Inferior parietal cortex (tissue), 1 donor: ENCODE results near the gene RCL1.
A peak's percentile ranks its signal among the peaks of the same experiment; 100 is the strongest.
"Not testable (repeated sequence)": the region's sequence is repeated elsewhere in the genome, so short reads cannot be mapped to it uniquely, and the experiment has no call there.

Source experiments
- DNase-seq: peaks from one replicate; pipeline ENCODE4 v3.0.0-alpha.2; 2016; ENCODE audit errors: extremely low spot score

The RCL1 gene, protein sequence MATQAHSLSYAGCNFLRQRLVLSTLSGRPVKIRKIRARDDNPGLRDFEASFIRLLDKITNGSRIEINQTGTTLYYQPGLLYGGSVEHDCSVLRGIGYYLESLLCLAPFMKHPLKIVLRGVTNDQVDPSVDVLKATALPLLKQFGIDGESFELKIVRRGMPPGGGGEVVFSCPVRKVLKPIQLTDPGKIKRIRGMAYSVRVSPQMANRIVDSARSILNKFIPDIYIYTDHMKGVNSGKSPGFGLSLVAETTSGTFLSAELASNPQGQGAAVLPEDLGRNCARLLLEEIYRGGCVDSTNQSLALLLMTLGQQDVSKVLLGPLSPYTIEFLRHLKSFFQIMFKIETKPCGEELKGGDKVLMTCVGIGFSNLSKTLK

DNA sequence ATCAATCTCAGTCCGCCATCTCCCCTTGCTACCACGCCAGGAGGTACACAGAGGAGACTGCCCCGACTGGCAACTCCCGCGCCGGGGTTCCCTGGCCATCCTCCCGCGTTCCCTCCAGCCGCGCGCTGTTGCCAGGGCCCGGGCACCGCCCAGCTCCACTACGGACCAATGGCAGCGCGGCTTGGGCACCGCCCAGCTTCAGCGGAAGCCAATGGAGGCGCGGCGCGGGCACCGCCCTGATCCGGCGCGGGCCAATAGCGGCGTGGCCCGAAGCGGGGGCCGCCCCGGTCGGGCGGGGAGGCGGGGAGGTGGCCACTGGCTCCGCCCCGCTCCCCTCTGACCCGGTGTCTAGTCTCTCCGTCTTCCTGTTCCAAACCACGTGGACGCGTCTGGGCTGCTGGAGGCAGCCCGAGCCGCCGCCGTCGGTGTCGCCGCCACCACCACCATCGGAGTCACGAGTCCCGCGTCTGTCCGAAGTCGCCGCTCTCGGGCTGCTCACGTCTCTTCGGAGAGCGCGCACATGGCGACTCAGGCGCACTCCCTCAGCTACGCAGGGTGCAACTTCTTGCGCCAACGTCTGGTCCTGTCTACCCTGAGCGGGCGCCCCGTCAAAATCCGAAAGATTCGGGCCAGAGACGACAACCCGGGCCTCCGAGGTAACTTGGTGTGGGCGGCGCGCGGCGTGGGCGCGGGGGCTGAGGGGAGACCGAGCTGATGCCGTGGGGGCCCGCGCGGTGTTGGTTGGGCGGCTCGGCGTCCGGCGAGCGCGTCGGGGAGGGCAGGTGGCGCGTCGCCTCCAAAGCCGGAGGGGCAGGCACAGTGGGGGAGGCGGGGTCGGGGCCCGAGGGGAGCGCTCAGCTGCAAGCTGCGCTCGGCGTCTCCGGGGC lies at the start of gene RCL1:
TSS of gene RCL1 (plus strand) at position 373 of the 887 bp plus-strand sequence. CDS start at position 521, 148 bp downstream.
- peak; percentile 94 for DNase-seq

DNA sequence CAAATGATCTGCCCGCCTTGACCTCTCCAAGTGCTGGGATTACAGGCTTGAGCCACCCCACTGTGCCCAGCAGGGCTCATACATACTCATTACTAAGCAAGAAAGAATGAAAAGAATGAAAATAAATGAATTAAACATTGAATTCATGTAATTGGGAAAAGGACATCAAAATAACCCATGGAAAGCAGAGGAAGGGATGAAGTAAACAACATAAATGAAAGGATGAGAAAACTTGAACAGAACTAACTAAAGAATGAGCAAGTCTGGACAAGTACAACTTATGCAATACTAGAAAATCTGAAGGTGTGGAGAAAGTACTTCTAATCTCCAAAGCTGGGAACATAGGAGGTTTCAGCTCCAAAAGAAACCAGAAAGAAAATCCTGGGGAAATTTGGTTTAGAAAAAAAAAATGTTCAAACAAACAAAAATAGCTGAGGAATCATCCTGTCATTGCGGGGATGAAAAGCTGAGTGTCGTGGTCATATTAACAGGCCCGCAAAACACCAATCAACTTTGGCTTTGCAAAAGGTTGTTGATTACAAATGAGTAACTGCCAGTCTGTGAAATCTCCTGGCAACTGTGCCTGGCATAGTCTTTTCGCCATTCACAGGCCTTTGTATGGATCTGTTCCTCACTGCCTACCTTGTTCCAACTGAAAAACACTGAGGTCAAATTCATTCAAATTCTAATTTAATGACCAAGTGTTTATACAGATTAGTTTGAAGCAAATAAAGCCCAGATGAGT lies 49.4 kb upstream of the RCL1 start:
- DNase-seq = no peak

DNA sequence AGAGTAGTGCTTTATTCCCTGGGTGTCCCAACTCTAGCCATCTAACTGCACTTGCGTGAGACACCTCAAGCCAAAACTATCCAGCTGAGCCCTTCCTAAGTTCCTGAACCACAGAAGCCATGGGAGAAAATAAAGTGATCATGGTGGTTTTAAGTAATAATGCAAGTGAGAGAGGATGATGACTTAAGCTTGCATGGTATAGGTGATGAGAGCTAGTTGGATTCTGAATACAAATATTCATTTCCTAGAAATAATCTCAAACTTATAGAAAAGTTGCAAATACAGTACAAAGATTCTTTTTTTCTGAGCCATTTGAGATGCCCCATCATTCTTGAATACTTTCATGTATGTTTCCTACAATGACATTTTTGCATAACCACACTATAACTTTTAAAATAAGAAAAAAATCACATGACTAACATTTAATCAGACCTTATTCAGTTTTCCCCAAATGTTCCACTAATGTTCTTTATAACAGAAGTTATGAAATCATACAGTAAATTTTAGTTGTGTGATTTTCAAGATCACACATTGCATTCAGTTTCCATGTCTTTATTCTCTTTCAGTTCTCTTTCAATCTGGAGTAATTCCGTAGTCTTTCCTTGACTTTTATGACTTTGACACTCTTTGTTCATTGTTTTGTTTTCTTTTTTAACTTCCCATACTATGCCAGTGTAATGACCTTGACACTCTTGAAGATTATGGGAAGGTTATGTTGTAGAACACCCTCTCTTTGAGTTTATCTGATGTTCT lies 46.3 kb upstream of the RCL1 start:
- DNase-seq = no peak

DNA sequence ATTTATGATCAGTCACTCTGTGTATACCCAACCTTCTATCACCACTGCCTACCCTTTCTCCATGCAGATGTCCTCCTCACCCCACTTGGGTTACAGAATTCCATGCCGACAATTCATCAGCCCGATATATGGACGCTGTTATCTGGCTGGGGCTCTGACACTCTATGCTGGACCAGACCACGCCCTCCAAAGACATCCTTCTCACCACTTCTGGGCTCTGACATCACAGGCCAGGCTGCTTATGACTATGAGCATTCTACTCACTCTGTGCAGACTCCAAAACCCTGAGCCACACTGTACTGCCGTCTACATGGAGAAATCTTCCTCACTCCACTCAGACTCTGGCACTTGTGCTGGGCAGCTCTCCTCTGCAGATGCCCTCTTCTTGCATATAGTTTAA lies 44.1 kb upstream of the RCL1 start:
- no peak for DNase-seq

DNA sequence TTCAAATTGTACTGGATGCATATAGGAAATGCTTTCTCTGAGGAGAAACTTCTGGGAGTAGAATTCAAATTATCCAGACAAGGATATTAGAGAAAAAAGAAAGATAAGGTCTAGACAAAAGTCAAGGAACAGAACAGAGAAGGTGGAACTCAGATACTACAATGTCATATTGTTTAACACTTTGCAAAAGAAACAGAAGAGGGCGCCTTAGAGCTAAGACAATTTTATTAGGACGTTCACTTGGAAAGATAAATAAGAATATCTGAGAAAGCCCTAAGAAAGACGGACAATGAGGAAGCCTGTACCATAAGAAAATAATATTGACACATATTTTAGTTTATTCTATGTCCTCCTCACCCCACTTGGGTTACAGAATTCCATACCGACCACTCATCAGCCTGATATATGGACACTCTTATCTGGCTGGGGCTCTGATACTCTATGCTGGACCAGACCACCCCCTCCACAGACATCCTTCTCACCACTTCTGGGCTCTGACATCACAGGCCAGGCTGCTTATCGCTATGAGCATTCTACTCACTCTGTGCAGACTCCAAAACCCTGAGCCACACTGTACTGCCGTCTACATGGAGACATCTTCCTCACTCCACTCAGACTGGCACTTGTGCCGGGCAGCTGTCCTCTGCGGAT lies 42.6 kb upstream of the RCL1 start:
- peak; percentile 79 for DNase-seq

DNA sequence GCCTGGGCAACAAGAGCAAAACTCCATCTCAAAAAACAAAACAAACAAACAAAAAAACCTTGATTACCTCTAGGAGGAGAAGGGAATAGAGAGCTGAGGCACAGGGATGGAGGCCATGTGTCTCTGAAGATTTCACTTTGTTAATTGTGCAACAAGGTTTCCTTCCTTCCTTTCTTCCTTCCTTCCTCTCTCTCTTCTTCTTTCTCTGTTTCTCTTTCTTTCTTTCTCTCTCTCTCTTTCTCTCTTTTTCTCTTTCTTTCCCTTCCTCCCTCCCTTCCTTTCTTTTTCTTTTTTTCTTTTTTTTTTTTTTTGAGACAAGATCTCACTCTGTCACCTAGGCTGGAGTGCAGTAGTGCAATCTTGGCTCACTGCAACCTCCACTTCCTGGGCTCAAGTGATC lies 38.2 kb upstream of the RCL1 start:
- DNase-seq = not testable (repeated sequence)

DNA sequence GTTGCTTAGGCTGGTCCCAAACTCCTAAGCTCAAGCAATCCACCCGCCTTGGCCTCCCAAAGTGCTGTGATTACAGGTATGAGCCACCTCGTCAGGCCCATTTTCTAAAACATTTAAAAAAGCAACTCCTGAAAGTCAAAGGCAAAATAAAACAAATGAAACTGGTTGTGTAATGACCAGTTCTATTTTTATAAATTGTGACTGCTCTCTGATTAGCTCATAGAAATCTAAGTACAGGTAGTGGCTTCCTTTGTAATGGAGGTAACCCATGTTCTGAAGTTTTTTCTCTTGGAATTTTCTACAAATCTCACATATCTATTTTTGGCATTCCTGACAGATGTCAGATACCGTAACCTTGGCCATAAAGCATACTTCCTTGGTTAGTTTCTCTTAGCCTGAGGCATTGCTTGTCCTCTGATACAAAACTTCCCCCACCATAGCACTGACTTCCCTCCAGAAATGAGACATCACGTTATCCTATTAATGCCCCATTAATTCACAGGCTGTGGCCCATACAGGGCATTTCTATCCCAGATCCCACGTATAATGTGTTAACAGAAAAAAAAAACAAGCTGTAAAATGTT lies 37.6 kb upstream of the RCL1 start:
- DNase-seq = no peak

DNA sequence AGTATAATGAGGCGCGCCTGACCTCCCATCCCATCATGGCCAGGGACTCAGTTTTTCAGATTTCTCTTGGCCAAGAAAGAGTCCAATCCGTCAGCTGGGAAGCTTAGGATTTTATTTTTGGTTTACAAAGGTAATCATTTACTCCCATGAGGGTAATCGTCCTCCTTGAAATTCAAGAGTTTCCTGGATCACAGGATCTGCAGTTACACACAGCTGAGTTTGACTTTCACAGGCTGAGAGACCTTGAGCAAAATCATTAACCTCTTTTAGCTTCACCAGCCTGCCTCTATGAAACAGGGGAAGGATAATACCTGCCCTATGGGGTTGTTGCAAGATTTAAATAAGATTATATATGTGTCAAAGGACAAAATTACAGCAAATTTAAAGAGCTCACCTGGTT lies 36.3 kb upstream of the RCL1 start:
- DNase-seq = no peak

DNA sequence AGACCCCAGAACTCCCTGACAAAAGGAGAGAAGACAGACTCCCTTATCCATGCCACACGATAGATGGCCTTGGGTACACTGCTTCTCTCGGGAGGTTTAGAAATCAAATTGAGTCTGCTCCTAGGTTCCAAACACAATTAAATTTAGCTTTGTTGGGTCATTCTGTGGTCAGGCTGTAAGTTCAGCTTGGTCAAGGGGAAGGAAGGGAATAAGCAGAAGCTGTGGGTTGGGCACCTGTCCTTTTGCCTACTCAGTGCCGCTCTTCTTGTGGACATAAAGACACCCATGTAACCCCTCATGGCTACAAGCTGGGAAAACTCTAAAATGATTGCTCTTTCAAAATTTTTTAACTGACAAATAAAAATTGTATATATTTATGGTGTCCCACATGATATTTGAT lies 32.6 kb upstream of the RCL1 start:
- DNase-seq = no peak

DNA sequence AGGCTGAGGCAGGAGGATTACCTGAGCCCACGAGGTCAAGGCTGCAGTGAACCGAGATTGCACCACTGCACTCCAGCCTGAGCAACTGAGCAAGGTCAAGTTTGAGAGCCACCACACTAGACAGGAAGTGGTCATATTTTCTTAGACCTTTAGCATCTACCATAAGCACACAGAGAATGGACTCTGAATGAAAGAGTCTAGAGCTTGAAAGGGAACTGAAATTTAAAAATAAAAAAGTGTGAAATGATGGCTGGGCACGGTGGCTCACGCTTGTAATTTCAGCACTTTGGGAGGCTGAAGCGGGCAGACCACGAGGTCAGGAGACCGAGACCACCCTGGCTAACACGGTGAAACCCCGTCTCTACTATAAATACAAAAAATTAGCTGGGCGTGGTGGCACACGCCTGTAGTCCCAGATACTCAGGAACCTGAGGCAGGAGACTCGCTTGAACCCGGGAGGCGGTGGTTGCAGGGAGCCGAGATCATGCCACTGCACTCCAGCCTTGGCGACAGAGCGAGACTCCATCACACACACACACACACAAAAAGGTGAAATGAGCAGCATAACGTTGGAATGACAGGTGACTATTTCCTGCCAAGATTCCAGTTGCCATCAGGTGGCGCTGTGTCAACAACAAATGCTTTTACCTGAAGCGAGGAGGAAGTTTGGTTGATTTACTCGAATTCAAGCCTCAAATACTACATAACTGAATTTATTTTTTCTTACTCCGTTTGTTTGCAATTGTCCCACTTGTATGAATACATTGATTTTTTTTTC lies 30.4 kb upstream of the RCL1 start:
- peak; percentile 87 for DNase-seq

DNA sequence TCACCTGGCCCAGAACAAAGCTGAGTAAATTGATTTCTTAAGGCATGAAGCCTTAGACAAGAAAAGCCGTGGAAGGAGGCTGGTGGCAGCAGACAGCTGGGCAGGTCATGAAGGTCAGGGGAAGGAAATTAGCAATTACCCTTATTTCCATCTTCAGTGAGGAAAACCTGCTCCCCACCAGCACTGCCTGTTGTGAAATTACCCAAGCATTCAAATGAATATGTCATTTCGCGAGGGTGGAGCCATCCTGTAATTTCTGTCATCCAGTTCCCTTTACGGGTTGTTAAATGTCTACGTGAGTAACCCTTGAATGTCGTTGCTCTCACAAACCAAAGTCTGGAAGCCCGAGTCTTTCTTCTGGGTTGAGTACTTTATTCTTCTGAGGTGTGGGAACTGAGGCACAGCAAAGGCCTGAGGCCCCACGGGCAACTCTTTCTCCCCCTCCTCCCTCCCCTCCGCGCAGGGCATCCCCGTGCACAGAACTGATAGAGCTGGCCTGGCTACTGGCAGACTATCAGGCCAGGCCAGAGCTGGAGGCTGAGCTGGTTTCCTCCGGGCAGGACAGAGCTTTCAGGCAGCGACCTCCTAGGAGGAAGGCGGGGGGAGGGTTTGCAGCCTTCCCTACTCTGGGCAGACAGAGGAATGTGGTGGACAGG lies 29.7 kb upstream of the RCL1 start:
- no peak for DNase-seq

DNA sequence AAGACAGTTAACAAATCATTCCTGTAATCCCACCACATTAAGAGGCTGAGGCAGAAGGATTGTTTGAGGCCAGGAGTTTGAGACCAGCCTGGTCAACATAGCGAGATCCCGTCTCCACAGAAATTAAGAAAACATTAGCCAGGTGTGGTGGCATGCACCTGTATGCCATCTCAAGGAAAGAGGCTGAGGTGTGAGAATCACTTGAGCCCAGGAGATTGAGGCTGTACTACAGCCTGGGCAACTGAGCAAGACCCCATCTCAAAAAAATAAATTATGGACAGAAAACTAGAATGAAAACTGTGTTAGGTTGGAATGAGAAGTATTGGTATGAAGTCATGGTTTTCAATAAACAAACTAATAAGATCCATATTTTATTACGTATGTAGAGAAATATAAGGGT lies 28.7 kb upstream of the RCL1 start:
- DNase-seq = no peak

DNA sequence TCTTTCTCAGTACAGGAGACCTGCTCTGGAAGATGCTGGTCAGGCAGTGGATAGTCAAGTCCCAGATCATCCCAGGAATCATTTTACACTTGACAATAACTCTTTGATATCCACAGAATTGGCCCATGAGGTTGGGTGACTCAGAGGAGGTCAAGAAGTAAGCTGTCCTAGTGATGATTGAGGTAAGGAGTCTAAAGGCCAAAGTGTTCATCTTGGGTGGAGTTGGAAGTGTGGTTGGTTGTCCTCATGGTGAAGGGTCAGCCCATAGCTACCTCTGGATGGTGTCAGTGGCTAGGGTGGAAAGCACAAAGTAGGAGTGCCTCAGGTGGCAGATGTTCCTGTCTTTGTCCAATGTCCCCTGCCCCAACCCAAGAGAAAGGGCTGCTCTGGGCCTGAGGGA lies 24.1 kb upstream of the RCL1 start:
- DNase-seq = no peak

DNA sequence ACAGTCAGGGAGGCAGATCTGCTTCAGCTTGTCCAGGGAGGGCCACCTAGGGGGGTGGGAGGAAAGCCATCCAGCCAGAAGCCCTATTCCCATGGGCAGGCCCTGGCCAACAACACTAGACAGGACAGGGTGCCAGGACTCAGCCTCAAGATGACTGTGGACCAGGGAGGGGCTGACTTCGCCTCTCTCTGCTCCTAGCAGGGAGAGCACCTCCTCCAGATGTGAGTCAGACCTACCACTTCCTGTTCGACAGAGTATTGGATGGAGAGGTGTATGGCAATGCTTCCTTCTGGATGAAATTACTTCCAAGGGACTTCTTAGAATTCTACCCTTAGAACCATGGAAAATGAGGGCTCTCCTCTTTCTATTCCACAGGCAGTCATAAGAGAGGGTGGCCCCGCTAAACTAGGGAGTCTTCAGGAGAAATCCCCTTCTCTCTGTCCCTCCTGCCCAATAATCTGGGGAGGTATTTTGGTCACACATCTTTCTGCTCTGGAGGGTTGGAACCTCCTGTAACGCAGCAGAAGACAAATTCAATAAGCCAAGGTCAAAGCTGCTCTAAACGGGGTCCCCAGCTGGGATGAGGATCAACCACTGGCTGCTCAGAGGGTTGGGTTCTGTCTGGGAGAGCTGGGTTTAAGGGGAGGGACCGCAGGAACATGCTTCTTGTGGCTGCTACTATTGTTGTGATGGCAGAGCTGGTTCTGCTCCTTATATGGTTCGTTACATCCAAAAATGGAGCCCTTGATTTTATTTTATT lies 23.2 kb upstream of the RCL1 start:
- no peak for DNase-seq

DNA sequence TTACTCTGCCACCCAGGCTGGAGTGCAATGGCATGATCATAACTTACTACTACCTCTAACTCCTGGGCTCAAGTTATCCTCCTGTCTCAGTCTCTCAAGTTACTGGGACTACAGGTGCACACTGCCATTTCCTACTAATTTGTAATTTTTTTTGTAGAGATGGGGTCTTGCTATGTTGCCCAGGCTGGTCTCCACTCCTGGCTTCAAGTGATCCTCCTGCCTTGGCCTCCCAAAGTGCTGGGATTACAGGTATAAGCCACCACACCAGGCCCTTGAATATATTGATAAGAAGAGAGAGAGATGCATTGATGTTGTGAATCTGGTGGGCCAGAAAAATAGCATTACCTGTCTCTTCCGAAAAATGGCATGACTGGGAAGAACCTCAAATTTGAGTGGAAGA lies 21.0 kb upstream of the RCL1 start:
- no peak for DNase-seq

DNA sequence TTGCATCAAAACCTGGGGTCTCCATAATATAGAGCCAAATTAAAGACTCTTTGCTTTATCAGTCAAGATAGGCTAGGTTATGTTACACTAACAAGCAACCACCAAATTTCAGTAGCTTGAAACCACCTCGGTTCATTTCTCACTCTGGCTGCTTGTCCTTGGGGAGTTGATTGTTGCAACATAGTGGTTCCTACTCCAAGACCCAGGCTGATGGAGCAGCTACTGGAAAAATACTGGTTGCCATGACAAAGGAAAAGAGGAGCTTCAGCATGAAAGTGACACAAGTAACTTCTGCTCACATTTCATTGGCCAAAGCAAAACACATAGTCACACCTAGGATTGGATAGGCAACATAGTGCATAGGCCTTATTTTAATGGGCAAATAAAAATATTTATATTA lies 18.5 kb upstream of the RCL1 start:
- DNase-seq = no peak

DNA sequence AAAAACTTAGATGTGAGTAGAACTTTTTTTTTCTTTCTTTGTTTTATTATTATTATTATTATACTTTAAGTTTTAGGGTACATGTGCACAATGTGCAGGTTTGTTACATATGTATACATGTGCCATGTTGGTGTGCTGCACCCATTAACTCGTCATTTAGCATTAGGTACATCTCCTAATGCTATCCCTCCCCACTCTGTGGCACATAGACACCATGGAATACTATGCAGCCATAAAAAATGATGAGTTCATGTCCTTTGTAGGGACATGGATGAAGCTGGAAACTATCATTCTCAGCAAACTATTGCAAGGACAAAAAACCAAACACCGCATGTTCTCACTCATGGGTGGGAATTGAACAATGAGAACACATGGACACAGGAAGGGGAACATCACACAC lies 17.8 kb upstream of the RCL1 start:
- DNase-seq = not testable (repeated sequence)

DNA sequence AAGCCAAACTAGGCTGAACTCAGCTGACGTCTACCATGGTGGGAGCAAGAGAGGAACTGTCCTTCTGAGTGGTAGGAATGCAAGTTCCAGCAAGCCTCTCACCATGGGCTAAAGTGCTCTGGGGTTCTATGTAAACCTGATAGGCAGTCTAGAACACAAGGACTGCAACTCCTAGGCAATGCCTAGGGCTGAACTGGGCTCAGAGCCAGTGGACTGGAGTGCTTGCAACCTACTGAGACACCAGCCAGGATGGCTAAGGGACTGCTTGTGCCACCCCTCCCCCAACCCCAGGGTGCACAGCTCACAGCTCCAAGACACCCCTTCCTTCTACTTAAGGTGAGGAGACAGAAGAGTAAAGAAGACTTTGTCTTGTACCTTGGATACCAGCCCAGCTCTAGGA lies 12.1 kb upstream of the RCL1 start:
- no peak for DNase-seq

DNA sequence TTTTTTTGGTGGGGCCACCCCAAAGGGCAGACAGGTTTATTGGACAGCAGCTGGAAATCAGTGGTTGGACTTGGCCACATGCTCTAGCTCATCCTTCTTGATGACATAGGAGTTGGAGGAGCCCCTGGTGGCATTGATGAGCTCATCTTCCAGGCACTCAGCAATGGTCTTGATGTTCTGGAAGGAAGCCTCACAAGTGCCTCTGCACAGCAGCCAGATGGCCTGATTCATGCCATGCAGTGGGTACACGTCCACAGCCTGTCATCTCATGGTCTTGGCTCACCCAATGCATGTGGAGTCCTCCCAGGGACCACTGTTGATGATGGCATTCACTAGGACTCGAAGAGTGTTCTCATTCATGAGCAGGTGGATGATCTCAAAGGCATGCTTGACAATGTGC lies 11.3 kb upstream of the RCL1 start:
- DNase-seq = no peak
